Activated CD4-positive, alpha-beta T cell treated with anti-CD3 and anti-CD28 coated beads for 36 hours (primary cell): ENCODE results near the gene EVL. TPM values are rescaled to one million over a fixed set of nuclear protein-coding genes. Genes with fewer than 3 reads are reported as not detected.
"Not testable (repeated sequence)": the region's sequence is repeated elsewhere in the genome, so short reads cannot be mapped to it uniquely, and the experiment has no call there.

ENCODE experiments used
- ATAC-seq: fragments of 200-7000 bp; cut with Tn5 transposase; one replicate; pipeline ENCODE4 v1.10.0; 2021; ENCODE audit warnings: mild to moderate bottlenecking, moderate library complexity
- CTCF ChIA-PET: fragments of 350-600 bp; sonication (Branson Sonifier 250); formaldehyde crosslinking; loops from one replicate; lab custom pipeline; 2021; ENCODE audit warnings: antibody characterized with exemption; lab: Charles Lee
- POLR2A ChIA-PET: fragments of 350-600 bp; sonication (Branson Sonifier 250); formaldehyde crosslinking; loops from one replicate; lab custom pipeline; 2021; ENCODE audit warnings: antibody characterized with exemption, inconsistent platforms; lab: Charles Lee
- DNase-seq: peaks from one replicate; pipeline ENCODE4 v3.0.0-alpha.2; 2020
- H3K27ac Mint-ChIP-seq: one replicate; pipeline ENCODE4 v1.8.0; 2021; ENCODE audit warnings: mixed read lengths
- H3K27me3 Mint-ChIP-seq: one replicate; pipeline ENCODE4 v1.8.0; 2021; ENCODE audit warnings: mixed read lengths
- H3K36me3 Mint-ChIP-seq: one replicate; pipeline ENCODE4 v1.8.0; 2021; ENCODE audit warnings: low read depth, mixed read lengths
- H3K4me1 Mint-ChIP-seq: one replicate; pipeline ENCODE4 v1.8.0; 2021; ENCODE audit warnings: mixed read lengths
- H3K4me3 Mint-ChIP-seq: one replicate; pipeline ENCODE4 v1.8.0; 2021; ENCODE audit warnings: mild to moderate bottlenecking, moderate library complexity, mixed read lengths
- H3K9me3 Mint-ChIP-seq: one replicate; pipeline ENCODE4 v1.8.0; 2021; ENCODE audit warnings: low read depth, mixed read lengths
- intact Hi-C, 2 experiments: fragments of 100-400 bp; cut with DNase I in 1 of 2; cut with micrococcal nuclease in 1 of 2; formaldehyde crosslinking; loops; one replicate each; pipeline versions ENCODE4 v1.14.2 to v1.15.1; 2022 to 2024; cut with DNase I, micrococcal nuclease
- total RNA-seq, 2 experiments: library from RNA; stranded (reverse); gene quantifications; one replicate each; pipeline ENCODE4 v1.2.3, GENCODE V29; 2021

Gene EVL
- total RNA-seq, 2 experiments from 2014 or later, result 249 to 378 TPM

- H3K9me3 Mint-ChIP-seq, H3K4me1 Mint-ChIP-seq, H3K4me3 Mint-ChIP-seq, intact Hi-C loops, H3K36me3 Mint-ChIP-seq, H3K27ac Mint-ChIP-seq, ATAC-seq, H3K27me3 Mint-ChIP-seq, DNase-seq: not testable (repeated sequence)
- CTCF ChIA-PET, result interaction anchor here (1.6 kb wide), 1 partner anchor 13 kb away, joined by 4 read pairs; no protein-coding TSS in a partner anchor
- POLR2A ChIA-PET, result interaction anchor here (0.6 kb wide), 1 partner anchor 232 kb away, joined by 5 read pairs; no protein-coding TSS in a partner anchor
These were observed 35.2 kb upstream of the EVL start for GRCh38 chr14:100030006-100030405.

GRCh38 chr14:100030452-100031153, 34.6 kb upstream of the EVL start:
- no peak overlapping the region for H3K27ac Mint-ChIP-seq
- ChIA-PET CTCF (interaction anchor here (0.5 to 1.6 kb wide), 4 partner anchors 9 to 79 kb away, joined by 3 to 5 read pairs (median 4); no protein-coding TSS in a partner anchor), POLR2A (no interaction called here)

GRCh38 chr14:100031506-100032281, 33.5 kb upstream of the EVL start:
- H3K27ac Mint-ChIP-seq, result no peak overlapping the region
- H3K27me3 Mint-ChIP-seq, result no peaks in the 10 kb centered on the region
- intact Hi-C loops, result no loop called here

More at GRCh38 chr14:100030452-100031153, 34.6 kb upstream of the EVL start:
- intact Hi-C loops, result no loop called here
- Mint-ChIP-seq H3K9me3 (no peaks in the 10 kb centered on the region), H3K27me3 (no peaks in the 10 kb centered on the region), H3K36me3 (no peaks in the 10 kb centered on the region), H3K4me3 (no peak overlapping the region), H3K4me1 (peaks cover 4% of the 10 kb centered on the region)
- no peak for DNase-seq
- ATAC-seq, result no peak

GRCh38 chr14:100032738-100033137, 32.5 kb upstream of the EVL start:
- intact Hi-C loops, result no loop called here
- Mint-ChIP-seq H3K27ac (no peak overlapping the region), H3K4me1 (peaks cover 4% of the 10 kb centered on the region), H3K27me3 (no peaks in the 10 kb centered on the region), H3K4me3 (no peak overlapping the region), H3K9me3 (no peaks in the 10 kb centered on the region), H3K36me3 (no peaks in the 10 kb centered on the region)
- ChIA-PET CTCF (interaction anchor here (0.7 to 1.2 kb wide), 4 partner anchors 9 to 51 kb away, joined by 3 to 5 read pairs (median 4); no protein-coding TSS in a partner anchor), POLR2A (no interaction called here)
- ATAC-seq (no peak), DNase-seq (no peak)

More at GRCh38 chr14:100031506-100032281, 33.5 kb upstream of the EVL start:
- ChIA-PET CTCF (interaction anchor here (0.9 to 1.6 kb wide), 4 partner anchors 8 to 78 kb away, joined by 3 to 5 read pairs (median 4); no protein-coding TSS in a partner anchor), POLR2A (no interaction called here)
- DNase-seq (no peak), ATAC-seq (peak; percentile 63)
- Mint-ChIP-seq H3K4me1 (peaks cover 4% of the 10 kb centered on the region), H3K4me3 (no peak overlapping the region), H3K36me3 (no peaks in the 10 kb centered on the region), H3K9me3 (no peaks in the 10 kb centered on the region)

DNA sequence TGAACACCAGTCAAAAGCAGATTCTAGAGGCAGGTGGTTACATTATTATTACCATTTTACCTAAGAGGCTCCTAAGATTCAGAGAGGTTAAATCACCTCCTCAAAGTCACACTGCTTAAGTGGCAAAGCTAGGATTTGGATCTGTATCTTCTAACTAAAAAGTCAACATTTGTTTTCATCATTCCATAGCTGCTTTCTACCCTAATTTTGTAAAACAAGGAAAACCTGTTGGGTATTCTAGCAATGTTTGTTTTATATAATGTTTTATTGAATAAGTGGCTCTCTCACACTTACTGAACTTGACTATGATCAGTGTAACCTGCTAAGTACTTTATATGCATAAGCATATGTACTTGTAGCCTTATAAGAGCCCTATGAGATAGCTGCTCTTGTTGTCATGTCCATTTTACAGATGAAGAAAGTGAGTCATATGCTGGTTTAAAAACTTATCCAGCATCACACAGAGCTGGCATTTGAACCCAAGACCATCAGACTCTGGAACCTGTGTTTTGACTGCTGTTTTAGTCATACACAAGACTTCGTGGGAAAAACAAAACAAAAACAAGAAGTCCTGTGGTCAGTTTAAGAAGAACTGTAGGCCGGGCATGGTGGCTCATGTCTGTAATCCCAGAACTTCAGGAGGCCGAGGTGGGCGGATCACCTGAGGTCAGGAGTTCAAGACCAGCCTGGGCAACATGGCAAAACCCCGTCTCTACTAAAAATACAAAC, 31.7 kb upstream of the EVL start:
- H3K27ac Mint-ChIP-seq, result no peak overlapping the region

DNA sequence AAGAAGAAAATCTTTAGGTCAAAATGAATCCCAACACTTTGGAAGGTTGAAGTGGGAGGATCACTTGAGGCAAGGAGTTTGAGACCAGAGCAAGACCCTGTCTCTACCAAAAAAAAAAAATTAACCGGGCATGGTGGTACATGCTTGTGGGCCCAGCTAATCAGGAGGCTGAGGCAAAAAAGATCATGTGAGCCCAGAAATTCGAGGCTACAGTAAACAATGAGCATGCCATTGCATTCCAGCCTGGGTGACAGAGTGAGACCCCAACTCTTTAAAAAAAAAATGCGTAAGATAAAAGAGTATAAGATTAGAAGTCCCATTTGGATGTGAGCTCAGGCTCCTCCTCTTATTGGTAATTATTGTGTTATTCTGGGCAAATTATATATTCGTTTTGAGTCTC, 30.8 kb upstream of the EVL start:
- no peaks in the 10 kb centered on the region for H3K27me3 Mint-ChIP-seq
- ChIA-PET POLR2A (no interaction called here), CTCF (interaction anchor here (1.2 kb wide), 1 partner anchor 74 kb away, joined by 4 read pairs; no protein-coding TSS in a partner anchor)
- H3K9me3 Mint-ChIP-seq, result no peaks in the 10 kb centered on the region
- no peak overlapping the region for H3K4me3 Mint-ChIP-seq
- H3K36me3 Mint-ChIP-seq, result no peaks in the 10 kb centered on the region
- intact Hi-C loops, result no loop called here
- H3K4me1 Mint-ChIP-seq, result peaks cover 4% of the 10 kb centered on the region
- DNase-seq (no peak), ATAC-seq (no peak)
- no peak overlapping the region for H3K27ac Mint-ChIP-seq

More for the DNA sequence above, 31.7 kb upstream of the EVL start:
- ChIA-PET POLR2A (no interaction called here), CTCF (interaction anchor here (1.1 to 1.2 kb wide), 4 partner anchors 8 to 75 kb away, joined by 3 to 4 read pairs (median 4); no protein-coding TSS in a partner anchor)
- Mint-ChIP-seq H3K4me3 (no peak overlapping the region), H3K4me1 (peaks cover 4% of the 10 kb centered on the region), H3K9me3 (no peaks in the 10 kb centered on the region), H3K27me3 (no peaks in the 10 kb centered on the region), H3K36me3 (no peaks in the 10 kb centered on the region)
- no peak for ATAC-seq
- DNase-seq, result no peak
- intact Hi-C loops, result no loop called here

- Mint-ChIP-seq H3K27ac (no peak overlapping the region), H3K36me3 (no peaks in the 10 kb centered on the region), H3K9me3 (no peaks in the 10 kb centered on the region), H3K27me3 (no peaks in the 10 kb centered on the region), H3K4me3 (no peak overlapping the region), H3K4me1 (peaks cover 4% of the 10 kb centered on the region)
- ChIA-PET CTCF (interaction anchor here (1.5 to 1.7 kb wide), 2 partner anchors 21 to 38 kb away, joined by 6 to 8 read pairs; no protein-coding TSS in a partner anchor), POLR2A (no interaction called here)
- no peak for ATAC-seq
- intact Hi-C loops, result no loop called here
- no peak for DNase-seq
These were observed 30.2 kb upstream of the EVL start for GRCh38 chr14:100034961-100035500.

DNA sequence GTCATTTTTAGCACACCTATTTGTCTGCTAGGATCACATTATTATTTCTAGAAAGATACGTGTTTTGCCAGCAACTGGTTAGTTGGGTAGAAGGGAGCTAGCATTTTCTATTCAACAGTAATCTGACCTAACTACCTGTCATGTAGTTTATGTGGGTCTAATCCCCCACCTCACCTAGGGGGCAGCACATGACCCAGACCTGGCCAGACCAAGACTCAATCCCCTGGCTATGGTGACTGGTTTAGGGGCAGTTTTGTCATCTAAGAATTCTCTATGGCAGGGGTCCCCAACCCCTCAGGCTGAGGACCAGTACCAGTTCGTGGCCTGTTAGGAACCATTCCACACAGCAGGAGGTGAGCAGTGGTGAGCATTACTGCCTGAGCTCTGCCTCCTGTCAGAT, 29.5 kb upstream of the EVL start:
- H3K9me3 Mint-ChIP-seq, result no peaks in the 10 kb centered on the region
- ATAC-seq (no peak), DNase-seq (no peak)
- H3K4me3 Mint-ChIP-seq, result no peak overlapping the region
- intact Hi-C loops, result no loop called here
- ChIA-PET POLR2A (no interaction called here), CTCF (interaction anchor here (0.7 to 1.7 kb wide), 3 partner anchors 22 to 54 kb away, joined by 3 to 8 read pairs (median 6); no protein-coding TSS in a partner anchor)
- no peaks in the 10 kb centered on the region for H3K27me3 Mint-ChIP-seq
- no peaks in the 10 kb centered on the region for H3K36me3 Mint-ChIP-seq
- no peak overlapping the region for H3K27ac Mint-ChIP-seq
- H3K4me1 Mint-ChIP-seq, result peaks cover 4% of the 10 kb centered on the region

- Mint-ChIP-seq H3K4me3 (no peak overlapping the region), H3K9me3 (no peaks in the 10 kb centered on the region), H3K36me3 (no peaks in the 10 kb centered on the region), H3K27me3 (no peaks in the 10 kb centered on the region), H3K27ac (no peak overlapping the region), H3K4me1 (no peaks in the 10 kb centered on the region)
- intact Hi-C loops, result no loop called here
- ATAC-seq (no peak), DNase-seq (no peak)
- ChIA-PET POLR2A (no interaction called here), CTCF (interaction anchor here (0.5 to 1.7 kb wide), 10 partner anchors 11 to 266 kb away, joined by 3 to 8 read pairs (median 3); no protein-coding TSS in a partner anchor)
These were observed 27.9 kb upstream of the EVL start for GRCh38 chr14:100037353-100037752.

DNA sequence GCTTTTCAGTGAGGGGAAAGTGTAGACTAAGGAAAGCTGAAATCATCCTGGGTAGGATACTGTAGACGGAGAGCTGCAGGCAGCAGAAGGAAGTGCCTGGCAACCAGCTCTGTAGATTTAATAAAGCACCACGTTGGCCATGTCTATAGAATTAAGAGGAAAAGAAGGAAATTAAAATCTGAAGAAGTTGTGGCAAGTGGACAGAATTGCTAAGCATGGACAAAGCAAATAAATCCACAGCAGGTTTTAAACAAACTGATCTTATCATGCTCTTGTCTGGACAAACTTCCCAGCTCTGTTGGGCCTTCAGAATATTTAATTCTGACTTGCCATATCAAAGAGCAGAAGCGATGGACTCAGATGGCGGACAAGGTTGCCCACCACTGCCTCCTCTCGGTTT, 27.2 kb upstream of the EVL start:
- Mint-ChIP-seq H3K4me3 (no peak overlapping the region), H3K4me1 (no peaks in the 10 kb centered on the region), H3K9me3 (no peaks in the 10 kb centered on the region), H3K27ac (no peak overlapping the region), H3K36me3 (no peaks in the 10 kb centered on the region), H3K27me3 (no peaks in the 10 kb centered on the region)
- intact Hi-C loops, result no loop called here
- DNase-seq (no peak), ATAC-seq (no peak)
- ChIA-PET POLR2A (no interaction called here), CTCF (interaction anchor here (0.6 to 1.7 kb wide), 8 partner anchors 11 to 78 kb away, joined by 3 to 8 read pairs (median 4); no protein-coding TSS in a partner anchor)
